HepG2 (cell line): ENCODE results near the gene TWNK.

ENCODE experiments used
- MLLT10 ChIP-seq: sonication (generic); formaldehyde crosslinking; IDR thresholded peaks from 2 replicates; pipeline ENCODE4 v1.4.0; 2020; ENCODE audit warnings: missing genetic modification reagents
- MYC ChIP-seq: sonication (generic); formaldehyde crosslinking; IDR thresholded peaks from 2 replicates; pipeline ENCODE4 v1.9.0; 2021; ENCODE audit warnings: missing genetic modification reagents, borderline replicate concordance
- RAD21 ChIP-seq: fragments of 450-650 bp; formaldehyde crosslinking; IDR thresholded peaks from 2 replicates; pipeline ENCODE4 v1.5.0; 2020; ENCODE audit warnings: mild to moderate bottlenecking
- SP1 ChIP-seq, 2 experiments: fragments of 450-650 bp in 1 of 2; sonication (generic) in 1 of 2; formaldehyde crosslinking in 1 of 2; IDR thresholded peaks; 2 replicates each; pipeline versions ENCODE4 v1.4.0 to v1.6.1; 2016 to 2020; ENCODE audit warnings: missing genetic modification reagents in 1 of 2
- ZBTB1 ChIP-seq: sonication (generic); formaldehyde crosslinking; IDR thresholded peaks from 2 replicates; pipeline ENCODE4 v1.4.0; 2020; ENCODE audit warnings: missing genetic modification reagents, borderline replicate concordance
- ZBTB8A ChIP-seq: sonication (generic); formaldehyde crosslinking; IDR thresholded peaks from 2 replicates; pipeline ENCODE4 v1.4.0; 2020; ENCODE audit warnings: mild to moderate bottlenecking, low read depth, missing genetic modification reagents, borderline replicate concordance
- ZKSCAN5 ChIP-seq: sonication (generic); formaldehyde crosslinking; IDR thresholded peaks from 2 replicates; pipeline ENCODE4 v1.5.1; 2020; ENCODE audit warnings: mild to moderate bottlenecking, missing genetic modification reagents
- ZNF253 ChIP-seq: sonication (generic); formaldehyde crosslinking; IDR thresholded peaks from 2 replicates; pipeline ENCODE4 v1.8.0; 2022; ENCODE audit warnings: mild to moderate bottlenecking, missing genetic modification reagents, borderline replicate concordance

- no peak for TF ChIP-seq ZBTB1 (CRISPR knock-in tag)
- peak; percentile 70 for TF ChIP-seq RAD21
- TF ChIP-seq ZBTB8A (CRISPR knock-in tag) = peak; percentile 65; the same call in 1 of the 2 replicates
- TF ChIP-seq ZNF253 = no peak
- no peak for TF ChIP-seq ZKSCAN5 (CRISPR knock-in tag)
- TF ChIP-seq MLLT10 (CRISPR knock-in tag) = no peak
- peak; percentile 83 for TF ChIP-seq MYC (CRISPR knock-in tag)
- TF ChIP-seq SP1 (IDR thresholded peaks at IDR 0.05) = no peak
- TF ChIP-seq SP1 (CRISPR knock-in tag; IDR thresholded peaks at IDR 0.05) = peak; percentile 1; the same call in 1 of the 2 replicates
Observed at GRCh38 chr10:100969187-100970075, 17.9 kb upstream of the TWNK start, which contains the start of gene SEMA4G.
